ENCODE results near the gene PFDN5. TPM values are rescaled to one million over a fixed set of nuclear protein-coding genes. Genes with fewer than 3 reads are reported as not detected.
"Not testable (repeated sequence)": the region's sequence is repeated elsewhere in the genome, so short reads cannot be mapped to it uniquely, and the experiment has no call there.

Gene PFDN5
- total RNA-seq, 1 donor from 2014 or later = 114 TPM

GRCh38 chr12:53279888-53280498 is 15.3 kb upstream of the PFDN5 start:
- ATAC-seq (no peak), DNase-seq (ENCODE audit: low spot score) (no peak)

GRCh38 chr12:53286448-53286847 is 8.9 kb upstream of the PFDN5 start:
- ATAC-seq (no peak), DNase-seq (ENCODE audit: low spot score) (no peak)

- ATAC-seq (peak; percentile 94), DNase-seq (ENCODE audit: low spot score) (peak; percentile 73)
Observed at GRCh38 chr12:53287741-53288216, 7.6 kb upstream of the PFDN5 start.

GRCh38 chr12:53288322-53288721 is 7.0 kb upstream of the PFDN5 start:
- ATAC-seq (peak; percentile 18), DNase-seq (ENCODE audit: low spot score) (no peak)

- peak; percentile 10 for ATAC-seq
Observed at GRCh38 chr12:53289891-53290290, 5.5 kb upstream of the PFDN5 start.

GRCh38 chr12:53290661-53291060 is 4.7 kb upstream of the PFDN5 start:
- no peak for ATAC-seq

More at GRCh38 chr12:53289891-53290290, 5.5 kb upstream of the PFDN5 start:
- DNase-seq (ENCODE audit: low spot score) = no peak

GRCh38 chr12:53292426-53292825 is 2.9 kb upstream of the PFDN5 start:
- no peak for DNase-seq (ENCODE audit: low spot score)
- no peak for ATAC-seq

More at GRCh38 chr12:53290661-53291060, 4.7 kb upstream of the PFDN5 start:
- DNase-seq (ENCODE audit: low spot score) = no peak

GRCh38 chr12:53295891-53296219 is 513 bp downstream of the PFDN5 start:
- DNase-seq (ENCODE audit: low spot score) = no peak

GRCh38 chr12:53297106-53297505 is 1.8 kb downstream of the PFDN5 start:
- DNase-seq (ENCODE audit: low spot score); ATAC-seq: not testable (repeated sequence)

More at GRCh38 chr12:53295891-53296219, 513 bp downstream of the PFDN5 start:
- no peak for ATAC-seq

GRCh38 chr12:53298164-53298563 is 2.8 kb downstream of the PFDN5 start:
- no peak for DNase-seq (ENCODE audit: low spot score)
- no peak for ATAC-seq

GRCh38 chr12:53299101-53299453 is 3.7 kb downstream of the PFDN5 start:
- no peak for DNase-seq (ENCODE audit: low spot score)
- ATAC-seq = no peak

GRCh38 chr12:53299454-53300180 is 4.3 kb downstream of the PFDN5 start, which contains the start of gene MYG1:
Gene MYG1, plus strand, starts transcription at chr12:53299695. Its CDS starts 43 bp downstream, at chr12:53299738.
- peak; percentile 93 for DNase-seq (ENCODE audit: low spot score)
- peak; percentile 90 for ATAC-seq

GRCh38 chr12:53300187-53300586 is 4.8 kb downstream of the PFDN5 start:
- ATAC-seq (no peak), DNase-seq (ENCODE audit: low spot score) (no peak)

- no peak for DNase-seq (ENCODE audit: low spot score)
- no peak for ATAC-seq
Observed at GRCh38 chr12:53302903-53303302, 7.6 kb downstream of the PFDN5 start.

GRCh38 chr12:53306826-53307225 is 11.5 kb downstream of the PFDN5 start:
- DNase-seq (ENCODE audit: low spot score) (no peak), ATAC-seq (no peak)

GRCh38 chr12:53308276-53308675 is 12.9 kb downstream of the PFDN5 start:
- ATAC-seq = no peak
- DNase-seq (ENCODE audit: low spot score) = no peak

GRCh38 chr12:53313996-53314395 is 18.7 kb downstream of the PFDN5 start:
- no peak for DNase-seq (ENCODE audit: low spot score)
- no peak for ATAC-seq

GRCh38 chr12:53320352-53321195 is 25.2 kb downstream of the PFDN5 start:
- ATAC-seq = no peak

GRCh38 chr12:53324113-53324778 is 28.9 kb downstream of the PFDN5 start:
- DNase-seq (ENCODE audit: low spot score) = peak; percentile 60
- peak; percentile 23 for ATAC-seq

More at GRCh38 chr12:53320352-53321195, 25.2 kb downstream of the PFDN5 start:
- no peak for DNase-seq (ENCODE audit: low spot score)

GRCh38 chr12:53324779-53325510 is 29.6 kb downstream of the PFDN5 start:
- DNase-seq (ENCODE audit: low spot score) (peak; percentile 96), ATAC-seq (peak; percentile 80)

All from left lobe of liver (tissue), 2 donors.